Measurements from ENCODE around the gene SRPK2. TPM values are rescaled to one million over a fixed set of nuclear protein-coding genes. Genes with fewer than 3 reads are reported as not detected.
A peak's percentile ranks its signal among the peaks of the same experiment; 100 is the strongest.

SRPK2 gene
- total RNA-seq, 1 donor from 2014 or later = 54.1 TPM

DNA sequence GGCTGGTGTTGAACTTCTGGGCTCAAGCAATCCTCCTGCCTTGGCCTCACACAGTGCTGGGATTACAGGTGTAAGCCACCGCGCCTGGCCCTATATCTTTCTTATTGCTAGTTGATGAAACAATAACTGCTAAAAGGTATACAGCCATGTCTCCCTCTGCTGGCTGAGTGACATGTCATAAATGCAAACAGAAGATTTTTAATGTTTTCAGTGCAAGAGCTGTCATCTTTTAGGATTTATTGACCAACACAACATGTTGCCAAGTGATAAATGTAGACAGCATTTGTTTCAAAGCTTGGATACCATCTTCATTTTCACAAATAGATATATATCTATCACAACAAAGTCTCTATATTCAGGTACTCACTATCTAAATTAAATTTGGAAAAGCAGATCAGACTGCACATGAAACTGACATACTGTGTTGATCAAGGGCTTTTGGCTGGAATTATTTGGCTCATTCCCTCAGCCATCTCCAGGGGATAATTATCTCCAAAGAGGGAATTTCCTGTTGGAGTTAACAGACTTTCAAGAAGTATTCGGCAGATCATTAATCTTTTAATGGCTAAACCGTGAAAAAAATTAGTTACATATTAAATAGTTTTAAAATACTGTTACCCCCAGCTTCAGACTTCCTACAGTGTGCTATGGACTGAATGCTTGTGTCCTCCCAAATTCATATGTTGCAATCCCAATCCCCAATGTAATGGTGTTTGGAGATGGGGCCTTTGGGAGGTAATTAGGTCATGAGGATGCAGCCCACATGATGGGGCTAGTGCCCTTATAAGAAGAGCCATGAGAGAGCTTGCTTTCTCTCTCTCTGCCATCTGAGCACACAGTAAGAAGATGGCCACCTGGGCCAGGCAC, 41.3 kb upstream of the SRPK2 start:
- Histone ChIP-seq H3K9ac (no peak overlapping the region), H3K4me3 (no peak overlapping the region), H3K79me2 (ENCODE audit: low read depth) (no peaks in the 10 kb centered on the region), H3F3A (ENCODE audit: low read depth) (no peaks in the 10 kb centered on the region), H3K36me3 (no peaks in the 10 kb centered on the region), H3K4me1 (no peaks in the 10 kb centered on the region), H3K27me3 (no peaks in the 10 kb centered on the region), H3K27ac (no peak overlapping the region), H3K9me3 (ENCODE audit: low read depth) (no peaks in the 10 kb centered on the region), H4K20me1 (ENCODE audit: low read depth) (no peaks in the 10 kb centered on the region), H3K4me2 (no peak overlapping the region), H2AFZ (replicated peaks) (no peak overlapping the region)
- peaks cover 2% of the 10 kb centered on the region for H3K27me3 Mint-ChIP-seq (ENCODE audit: insufficient read depth, low read depth)
- DNase-seq (ENCODE audit: low spot score) = peak; percentile 36
- H3K4me3 Mint-ChIP-seq = no peak overlapping the region
- no peaks in the 10 kb centered on the region for H3K9me3 Mint-ChIP-seq
- H3K36me3 Mint-ChIP-seq = no peaks in the 10 kb centered on the region
- H3K4me1 Mint-ChIP-seq = no peaks in the 10 kb centered on the region
- no peak overlapping the region for H3K27ac Mint-ChIP-seq
- TF ChIP-seq CTCF (IDR thresholded peaks at IDR 0.05) = peak; percentile 46
- no peak for TF ChIP-seq EZH2phosphoT487 (IDR thresholded peaks at IDR 0.05)

GRCh38 chr7:105426606-105427146, 38.0 kb upstream of the SRPK2 start:
- Histone ChIP-seq H3F3A (ENCODE audit: low read depth) (no peaks in the 10 kb centered on the region), H3K4me3 (no peak overlapping the region), H3K27me3 (no peaks in the 10 kb centered on the region), H4K20me1 (ENCODE audit: low read depth) (no peaks in the 10 kb centered on the region), H3K4me1 (no peaks in the 10 kb centered on the region), H3K36me3 (no peaks in the 10 kb centered on the region), H2AFZ (replicated peaks) (no peak overlapping the region), H3K9ac (no peak overlapping the region), H3K9me3 (ENCODE audit: low read depth) (no peaks in the 10 kb centered on the region), H3K4me2 (no peak overlapping the region), H3K79me2 (ENCODE audit: low read depth) (no peaks in the 10 kb centered on the region), H3K27ac (no peak overlapping the region)
- no peak for DNase-seq (ENCODE audit: low spot score)
- no peaks in the 10 kb centered on the region for H3K36me3 Mint-ChIP-seq
- no peak overlapping the region for H3K27ac Mint-ChIP-seq
- H3K27me3 Mint-ChIP-seq (ENCODE audit: insufficient read depth, low read depth) = peaks cover 4% of the 10 kb centered on the region
- H3K4me3 Mint-ChIP-seq = no peak overlapping the region
- H3K4me1 Mint-ChIP-seq = no peaks in the 10 kb centered on the region
- no peak for TF ChIP-seq EZH2 (IDR thresholded peaks at IDR 0.05)
- no peak for TF ChIP-seq CTCF (IDR thresholded peaks at IDR 0.05)
- TF ChIP-seq EZH2phosphoT487 (IDR thresholded peaks at IDR 0.05) = no peak
- no peaks in the 10 kb centered on the region for H3K9me3 Mint-ChIP-seq

GRCh38 chr7:105423987-105424386, 35.3 kb upstream of the SRPK2 start:
- H3K9ac ChIP-seq = no peak overlapping the region
- no peak overlapping the region for H3K4me3 Mint-ChIP-seq
- H3K4me1 ChIP-seq = no peaks in the 10 kb centered on the region
- H3K27ac Mint-ChIP-seq = no peak overlapping the region
- H3K9me3 Mint-ChIP-seq = peaks cover 3% of the 10 kb centered on the region
- H3K36me3 Mint-ChIP-seq = no peaks in the 10 kb centered on the region
- H3K27me3 ChIP-seq = no peaks in the 10 kb centered on the region
- H3K27me3 Mint-ChIP-seq (ENCODE audit: insufficient read depth, low read depth) = peaks cover 8% of the 10 kb centered on the region
- no peaks in the 10 kb centered on the region for H4K20me1 ChIP-seq (ENCODE audit: low read depth)
- H3K4me3 ChIP-seq = no peak overlapping the region
- H2AFZ ChIP-seq (replicated peaks) = no peak overlapping the region
- H3F3A ChIP-seq (ENCODE audit: low read depth) = no peaks in the 10 kb centered on the region
- no peaks in the 10 kb centered on the region for H3K36me3 ChIP-seq
- TF ChIP-seq EZH2 (IDR thresholded peaks at IDR 0.05) (no peak), CTCF (IDR thresholded peaks at IDR 0.05) (no peak), EZH2phosphoT487 (IDR thresholded peaks at IDR 0.05) (no peak)
- H3K79me2 ChIP-seq (ENCODE audit: low read depth) = no peaks in the 10 kb centered on the region
- no peak overlapping the region for H3K4me2 ChIP-seq
- H3K9me3 ChIP-seq (ENCODE audit: low read depth) = no peaks in the 10 kb centered on the region
- H3K27ac ChIP-seq = no peak overlapping the region
- no peak for DNase-seq (ENCODE audit: low spot score)
- no peaks in the 10 kb centered on the region for H3K4me1 Mint-ChIP-seq

Measured in neural progenitor cell (in vitro differentiated cells).